Bronchial epithelial cell (primary cell): ENCODE data around the gene CERS3. TPM values are rescaled to one million over a fixed set of nuclear protein-coding genes. Genes with fewer than 3 reads are reported as not detected.
A peak's percentile ranks its signal among the peaks of the same experiment; 100 is the strongest.

Experiments
- DNase-seq: peaks from one replicate; pipeline ENCODE4 v3.0.0-alpha.2; 2010; ENCODE audit warnings: low read depth
- FAIRE-seq: peaks from 2 replicates; lab custom pipeline; 2011; peaks lifted over from hg19 to GRCh38; lab: Jason Lieb, UNC
- H3K27me3 ChIP-seq: 2 replicates; pipeline ENCODE4 v1.5.1; 2011; ENCODE audit warnings: low read length; ENCODE audit not compliant: control insufficient read depth, insufficient read depth
- H3K36me3 ChIP-seq: 2 replicates; pipeline ENCODE4 v1.5.1; 2011; ENCODE audit warnings: low read length; ENCODE audit not compliant: control insufficient read depth, insufficient read depth
- H3K4me3 ChIP-seq: 2 replicates; pipeline ENCODE4 v1.5.1; 2011; ENCODE audit warnings: mild to moderate bottlenecking, low read depth, low read length, control low read depth
- CTCF ChIP-seq: IDR thresholded peaks from 2 replicates; pipeline ENCODE4 v1.5.1; 2011; ENCODE audit warnings: mild to moderate bottlenecking, moderate library complexity, low read length, control low read depth, inconsistent platforms; ENCODE audit not compliant: insufficient read depth, severe bottlenecking
- total RNA-seq: library from RNA; depleted of rRNA; stranded (reverse); fragments of >200 nt; gene quantifications from 2 replicates; pipeline ENCODE4 v1.2.1, GENCODE V29; 2014

CERS3 gene
- total RNA-seq, 1 donor from 2014 or later, result 4.7 TPM

DNA sequence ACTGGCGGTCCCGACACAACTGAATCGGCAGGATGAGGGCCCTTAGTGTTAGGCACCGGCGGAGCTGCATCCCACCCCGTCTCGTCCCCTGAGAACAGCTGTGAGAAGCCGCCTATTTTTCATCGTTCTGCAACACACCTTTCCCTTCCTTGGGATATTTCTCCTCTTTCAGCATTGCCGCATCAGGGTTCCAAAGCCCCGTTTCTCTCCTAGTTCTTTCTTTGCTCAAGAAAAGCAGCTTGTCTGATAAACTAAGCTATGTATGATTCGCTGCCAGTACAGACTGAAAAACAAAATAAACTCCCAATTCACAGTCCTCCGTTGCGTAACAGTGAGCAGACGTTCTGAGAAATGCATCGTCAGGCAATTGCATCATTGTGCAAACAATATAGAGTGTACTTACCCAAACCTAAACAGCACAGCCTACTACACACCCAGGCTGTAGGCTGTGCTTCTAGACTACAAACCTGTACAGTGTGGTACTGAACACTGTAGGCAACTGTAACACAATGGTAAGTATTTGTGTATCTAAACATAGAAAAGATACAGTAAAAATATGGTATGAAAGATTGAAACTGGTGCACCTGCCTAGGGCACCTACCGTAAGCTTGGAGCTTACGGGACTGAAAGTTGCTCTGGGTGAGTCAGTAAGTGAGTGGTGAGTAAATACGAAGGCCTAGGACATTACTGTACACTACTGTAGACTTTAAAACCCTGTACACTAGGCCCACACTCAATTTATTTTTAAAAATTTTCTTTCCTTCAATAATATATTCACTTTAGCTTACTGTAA, 178.1 kb downstream of the CERS3 start:
- H3K36me3 ChIP-seq, result no peaks in the 10 kb centered on the region
- no peak for FAIRE-seq
- H3K4me3 ChIP-seq, result peak overlapping the region; percentile 65
- no peaks in the 10 kb centered on the region for H3K27me3 ChIP-seq
- TF ChIP-seq CTCF, result no peak
- DNase-seq, result peak; percentile 94

Other genes with a start within 250 kb of the CERS3 start
- 1.1 and 2.0 TPM in 2 replicates for gene ADAMTS17, start 187.0 kb downstream of the CERS3 start, total RNA-seq
- gene LINS1, start 73.2 kb upstream of the CERS3 start, total RNA-seq, result 7.6 and 7.8 TPM in 2 replicates
- gene ASB7, start 73.6 kb upstream of the CERS3 start, total RNA-seq, result 12.6 and 13.6 TPM in 2 replicates